SK-N-SH (cell line): ENCODE data around the gene KLHL40.

Experiments
- CTCF ChIP-seq: fragments of 200-600 bp; sonication (generic); IDR thresholded peaks from 2 replicates; pipeline ENCODE4 v1.6.1; 2017; ENCODE audit warnings: antibody characterized with exemption, mild to moderate bottlenecking, moderate library complexity
- MAX ChIP-seq: IDR thresholded peaks from 2 replicates; pipeline ENCODE4 v1.4.0; 2012; ENCODE audit warnings: low read depth
- NFIC ChIP-seq: IDR thresholded peaks from 2 replicates; pipeline ENCODE4 v1.4.0; 2012; ENCODE audit warnings: borderline replicate concordance
- RFX5 ChIP-seq: IDR thresholded peaks from 2 replicates; pipeline ENCODE4 v1.6.1; 2012; ENCODE audit warnings: mild to moderate bottlenecking, improper control_type of control experiment, low read length

- TF ChIP-seq RFX5 (no peak), CTCF (no peak), NFIC (no peak), MAX (no peak)
These were observed 36.3 kb upstream of the KLHL40 start for GRCh38 chr3:42649006-42649405.
